Neural cell (in vitro differentiated cells): Measurements from ENCODE around the gene KCNT1. TPM values are rescaled to one million over a fixed set of nuclear protein-coding genes. Genes with fewer than 3 reads are reported as not detected.

ENCODE experiments used
- H2AFZ ChIP-seq: fragments of 200-600, 300-800 bp; sonication (generic), shearing (Covaris generic); 2 replicates; pipeline ENCODE4 v1.6.0; 2014; ENCODE audit warnings: low read depth, mild to moderate bottlenecking, antibody characterized with exemption, low read length, moderate library complexity
- H3F3A ChIP-seq: fragments of 200-600 bp; shearing (Covaris generic); 2 replicates; pipeline ENCODE4 v1.6.1; 2016; ENCODE audit warnings: mild to moderate bottlenecking, moderate library complexity, mixed read lengths, antibody characterized with exemption, low read length; ENCODE audit not compliant: insufficient read depth, poor library complexity, severe bottlenecking
- H3K27ac ChIP-seq: fragments of 200-600, 300-800 bp; sonication (generic), shearing (Covaris generic); 2 replicates; pipeline ENCODE4 v1.5.1; 2014; ENCODE audit warnings: mild to moderate bottlenecking, low read length, moderate library complexity
- H3K27me3 ChIP-seq: fragments of 300-800, 200-600 bp; sonication (generic), shearing (Covaris generic); 2 replicates; pipeline ENCODE4 v1.6.0; 2014; ENCODE audit warnings: mild to moderate bottlenecking, low read depth, low read length, moderate library complexity; ENCODE audit not compliant: insufficient read depth
- H3K36me3 ChIP-seq: fragments of 300-800, 200-600 bp; sonication (generic), shearing (Covaris generic); 2 replicates; pipeline ENCODE4 v1.5.1; 2014; ENCODE audit warnings: mild to moderate bottlenecking, antibody characterized with exemption, low read length, moderate library complexity; ENCODE audit not compliant: insufficient read depth
- H3K4me2 ChIP-seq: fragments of 300-800, 200-600 bp; sonication (generic), shearing (Covaris generic); 2 replicates; pipeline ENCODE4 v1.6.0; 2014; ENCODE audit warnings: mild to moderate bottlenecking, low read length
- H3K4me3 ChIP-seq: fragments of 300-800, 200-600 bp; sonication (generic), shearing (Covaris generic); 2 replicates; pipeline ENCODE4 v1.5.1; 2014; ENCODE audit warnings: mild to moderate bottlenecking, low read length, moderate library complexity
- H3K79me2 ChIP-seq: fragments of 200-600 bp; shearing (Covaris generic); replicated peaks from 2 replicates; pipeline ENCODE4 v1.6.0; 2014; ENCODE audit warnings: mild to moderate bottlenecking, low read length, moderate library complexity; ENCODE audit not compliant: insufficient read depth
- H3K9ac ChIP-seq: fragments of 300-800, 200-600 bp; sonication (generic), shearing (Covaris generic); 2 replicates; pipeline ENCODE4 v1.6.1; 2016; ENCODE audit warnings: mild to moderate bottlenecking, low read length, mixed read lengths
- H3K9me2 ChIP-seq: fragments of 200-600 bp; shearing (Covaris generic); 2 replicates; pipeline ENCODE4 v1.6.1; 2016; ENCODE audit warnings: mild to moderate bottlenecking, low read length, mixed read lengths; ENCODE audit not compliant: insufficient read depth
- H3K9me3 ChIP-seq: fragments of 200-600, 300-800 bp; sonication (generic), shearing (Covaris generic); 2 replicates; pipeline ENCODE4 v1.6.1; 2016; ENCODE audit warnings: mild to moderate bottlenecking, mixed run types, low read length, moderate library complexity, mixed read lengths
- H4K20me1 ChIP-seq: fragments of 200-600 bp; shearing (Covaris generic); 2 replicates; pipeline ENCODE4 v1.6.1; 2016; ENCODE audit warnings: mild to moderate bottlenecking, mixed run types; ENCODE audit not compliant: insufficient read depth
- EP300 ChIP-seq: fragments of 450-650 bp; conservative IDR thresholded peaks from 2 replicates; pipeline ENCODE4 v1.6.1; 2014; ENCODE audit warnings: antibody characterized with exemption, mild to moderate bottlenecking, moderate library complexity; ENCODE audit not compliant: poor library complexity, severe bottlenecking
- EZH2 ChIP-seq: fragments of 200-600, 300-800 bp; shearing (Covaris generic), sonication (generic); IDR thresholded peaks from 2 replicates; pipeline ENCODE4 v1.6.1; 2014; ENCODE audit warnings: antibody characterized with exemption, low read length, borderline replicate concordance, mild to moderate bottlenecking; ENCODE audit not compliant: insufficient read depth, poor library complexity, severe bottlenecking
- MXI1 ChIP-seq: fragments of 450-650 bp; conservative IDR thresholded peaks from 2 replicates; pipeline ENCODE4 v1.6.1; 2014; ENCODE audit warnings: antibody characterized with exemption, mild to moderate bottlenecking; ENCODE audit not compliant: poor library complexity, severe bottlenecking
- POLR2AphosphoS5 ChIP-seq: IDR thresholded peaks from 2 replicates; pipeline ENCODE4 v1.6.1; 2012
- RAD21 ChIP-seq: fragments of 450-650 bp; conservative IDR thresholded peaks from 2 replicates; pipeline ENCODE4 v1.6.1; 2014; ENCODE audit warnings: antibody characterized with exemption, mild to moderate bottlenecking, moderate library complexity
- SMC3 ChIP-seq: fragments of 450-650 bp; conservative IDR thresholded peaks from 2 replicates; pipeline ENCODE4 v1.6.1; 2014; ENCODE audit warnings: antibody characterized with exemption, mild to moderate bottlenecking, moderate library complexity; ENCODE audit not compliant: poor library complexity
- TAF1 ChIP-seq: IDR thresholded peaks from 2 replicates; pipeline ENCODE4 v1.6.1; 2012; ENCODE audit warnings: low read depth
- polyA plus RNA-seq: library from polyadenylated mRNA; depleted of rRNA; stranded (reverse); fragments of >200 nt; gene quantifications from 2 replicates; pipeline ENCODE4 v1.2.3, GENCODE V29; 2014
- TF ChIP-seq, protein P1 (sequence below): IDR thresholded peaks from 2 replicates; pipeline ENCODE4 v1.6.1; 2012; ENCODE audit warnings: borderline replicate concordance
- TF ChIP-seq, protein P2 (sequence below): fragments of 450-650 bp; IDR thresholded peaks from 2 replicates; pipeline ENCODE4 v1.5.1; 2014; ENCODE audit warnings: antibody characterized with exemption, mild to moderate bottlenecking, moderate library complexity; ENCODE audit not compliant: poor library complexity, severe bottlenecking

Gene KCNT1
- polyA plus RNA-seq, 1 donor from 2014 or later = 0.67 TPM

DNA sequence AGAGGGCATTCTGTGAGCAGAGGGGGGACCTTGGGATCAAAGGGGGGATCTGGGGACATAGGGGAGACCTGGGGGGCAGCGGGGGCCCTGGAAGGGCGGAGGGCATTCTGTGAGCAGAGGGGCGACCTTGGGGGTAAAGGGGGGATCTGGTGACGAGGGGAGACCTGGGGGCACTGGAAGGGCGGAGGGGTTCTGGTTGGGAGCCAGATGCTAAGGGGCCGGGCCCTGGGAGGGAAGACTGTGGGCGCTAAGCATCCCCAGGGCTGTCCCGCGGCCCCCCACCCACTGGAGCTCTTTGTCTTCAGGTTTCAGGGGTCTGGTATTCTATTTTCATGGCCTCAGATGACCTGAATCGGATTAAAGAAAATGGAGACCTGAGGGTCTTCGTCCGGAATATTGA lies 38.1 kb upstream of the KCNT1 start:
- TF ChIP-seq RAD21 = no peak
- TF ChIP-seq, protein P1, sequence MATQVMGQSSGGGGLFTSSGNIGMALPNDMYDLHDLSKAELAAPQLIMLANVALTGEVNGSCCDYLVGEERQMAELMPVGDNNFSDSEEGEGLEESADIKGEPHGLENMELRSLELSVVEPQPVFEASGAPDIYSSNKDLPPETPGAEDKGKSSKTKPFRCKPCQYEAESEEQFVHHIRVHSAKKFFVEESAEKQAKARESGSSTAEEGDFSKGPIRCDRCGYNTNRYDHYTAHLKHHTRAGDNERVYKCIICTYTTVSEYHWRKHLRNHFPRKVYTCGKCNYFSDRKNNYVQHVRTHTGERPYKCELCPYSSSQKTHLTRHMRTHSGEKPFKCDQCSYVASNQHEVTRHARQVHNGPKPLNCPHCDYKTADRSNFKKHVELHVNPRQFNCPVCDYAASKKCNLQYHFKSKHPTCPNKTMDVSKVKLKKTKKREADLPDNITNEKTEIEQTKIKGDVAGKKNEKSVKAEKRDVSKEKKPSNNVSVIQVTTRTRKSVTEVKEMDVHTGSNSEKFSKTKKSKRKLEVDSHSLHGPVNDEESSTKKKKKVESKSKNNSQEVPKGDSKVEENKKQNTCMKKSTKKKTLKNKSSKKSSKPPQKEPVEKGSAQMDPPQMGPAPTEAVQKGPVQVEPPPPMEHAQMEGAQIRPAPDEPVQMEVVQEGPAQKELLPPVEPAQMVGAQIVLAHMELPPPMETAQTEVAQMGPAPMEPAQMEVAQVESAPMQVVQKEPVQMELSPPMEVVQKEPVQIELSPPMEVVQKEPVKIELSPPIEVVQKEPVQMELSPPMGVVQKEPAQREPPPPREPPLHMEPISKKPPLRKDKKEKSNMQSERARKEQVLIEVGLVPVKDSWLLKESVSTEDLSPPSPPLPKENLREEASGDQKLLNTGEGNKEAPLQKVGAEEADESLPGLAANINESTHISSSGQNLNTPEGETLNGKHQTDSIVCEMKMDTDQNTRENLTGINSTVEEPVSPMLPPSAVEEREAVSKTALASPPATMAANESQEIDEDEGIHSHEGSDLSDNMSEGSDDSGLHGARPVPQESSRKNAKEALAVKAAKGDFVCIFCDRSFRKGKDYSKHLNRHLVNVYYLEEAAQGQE = no peak
- no peak for TF ChIP-seq EZH2
- TF ChIP-seq POLR2AphosphoS5 = no peak
- TF ChIP-seq, protein P2, sequence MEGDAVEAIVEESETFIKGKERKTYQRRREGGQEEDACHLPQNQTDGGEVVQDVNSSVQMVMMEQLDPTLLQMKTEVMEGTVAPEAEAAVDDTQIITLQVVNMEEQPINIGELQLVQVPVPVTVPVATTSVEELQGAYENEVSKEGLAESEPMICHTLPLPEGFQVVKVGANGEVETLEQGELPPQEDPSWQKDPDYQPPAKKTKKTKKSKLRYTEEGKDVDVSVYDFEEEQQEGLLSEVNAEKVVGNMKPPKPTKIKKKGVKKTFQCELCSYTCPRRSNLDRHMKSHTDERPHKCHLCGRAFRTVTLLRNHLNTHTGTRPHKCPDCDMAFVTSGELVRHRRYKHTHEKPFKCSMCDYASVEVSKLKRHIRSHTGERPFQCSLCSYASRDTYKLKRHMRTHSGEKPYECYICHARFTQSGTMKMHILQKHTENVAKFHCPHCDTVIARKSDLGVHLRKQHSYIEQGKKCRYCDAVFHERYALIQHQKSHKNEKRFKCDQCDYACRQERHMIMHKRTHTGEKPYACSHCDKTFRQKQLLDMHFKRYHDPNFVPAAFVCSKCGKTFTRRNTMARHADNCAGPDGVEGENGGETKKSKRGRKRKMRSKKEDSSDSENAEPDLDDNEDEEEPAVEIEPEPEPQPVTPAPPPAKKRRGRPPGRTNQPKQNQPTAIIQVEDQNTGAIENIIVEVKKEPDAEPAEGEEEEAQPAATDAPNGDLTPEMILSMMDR = no peak
- TF ChIP-seq EP300 = no peak
- no peak for TF ChIP-seq SMC3
- no peak for TF ChIP-seq TAF1
- no peak for TF ChIP-seq MXI1

DNA sequence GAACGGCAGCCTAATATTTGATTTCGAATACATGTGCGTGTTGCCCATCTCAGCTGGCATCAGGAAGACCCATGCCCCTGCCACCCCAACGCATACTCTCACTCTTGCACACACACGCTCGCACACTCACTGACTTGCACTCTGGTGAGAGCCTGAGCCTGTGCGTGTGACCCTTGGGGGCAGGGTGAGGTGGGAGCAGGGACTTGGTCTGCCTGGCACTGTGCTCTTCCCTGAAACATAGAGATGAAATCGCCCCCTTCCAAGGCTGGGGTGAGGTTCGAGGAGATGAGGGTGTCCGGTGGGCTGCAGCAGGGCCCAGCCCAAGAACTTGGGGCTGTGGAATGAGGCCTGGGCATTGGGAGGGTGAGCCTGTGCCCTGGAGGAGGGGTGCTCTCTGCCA lies 37.7 kb upstream of the KCNT1 start:
- no peaks in the 10 kb centered on the region for H3K9me3 ChIP-seq
- no peaks in the 10 kb centered on the region for H3F3A ChIP-seq
- H3K27ac ChIP-seq = no peak overlapping the region
- H3K9ac ChIP-seq = no peak overlapping the region
- H3K4me3 ChIP-seq = no peak overlapping the region
- no peaks in the 10 kb centered on the region for H3K36me3 ChIP-seq
- no peaks in the 10 kb centered on the region for H3K27me3 ChIP-seq
- TF ChIP-seq, protein P2 = no peak
- no peak for TF ChIP-seq EZH2
- no peak for TF ChIP-seq SMC3
- no peak for TF ChIP-seq TAF1
- no peak for TF ChIP-seq POLR2AphosphoS5
- TF ChIP-seq RAD21 = no peak
- TF ChIP-seq EP300 = no peak
- no peak for TF ChIP-seq MXI1
- TF ChIP-seq, protein P1 = no peak
- no peak overlapping the region for H3K4me2 ChIP-seq
- no peak overlapping the region for H2AFZ ChIP-seq
- no peaks in the 10 kb centered on the region for H3K79me2 ChIP-seq
- H4K20me1 ChIP-seq = no peaks in the 10 kb centered on the region
- H3K9me2 ChIP-seq = no peaks in the 10 kb centered on the region

More for the DNA sequence above, 38.1 kb upstream of the KCNT1 start:
- Histone ChIP-seq H3K9me3 (no peaks in the 10 kb centered on the region), H3F3A (no peaks in the 10 kb centered on the region), H3K27ac (no peak overlapping the region), H3K36me3 (no peaks in the 10 kb centered on the region), H3K79me2 (no peaks in the 10 kb centered on the region), H2AFZ (no peak overlapping the region), H3K9ac (no peak overlapping the region), H3K4me2 (no peak overlapping the region), H3K9me2 (no peaks in the 10 kb centered on the region), H3K27me3 (no peaks in the 10 kb centered on the region), H4K20me1 (no peaks in the 10 kb centered on the region), H3K4me3 (no peak overlapping the region)
